Measurements from ENCODE around the gene LENG8. TPM values are rescaled to one million over a fixed set of nuclear protein-coding genes. Genes with fewer than 3 reads are reported as not detected.

Gene LENG8
- total RNA-seq (2022) (256 and 267 TPM in 2 replicates), Bru-seq, nascent RNA (percentile 90 among the genes with signal in this experiment), BruChase-seq, experiment 1, labeled RNA remaining after a 6-hour chase (percentile 98 among the genes with signal in this experiment), BruChase-seq, experiment 2, labeled RNA remaining after a 2-hour chase (percentile 98 among the genes with signal in this experiment)
- long read RNA-seq, full-length matches to known transcripts, result 5 of 62 reads
- long read RNA-seq, partial matches to known transcripts, result 8 of 62 reads
- long read RNA-seq, other reads (novel, unspliced or antisense), result 49 of 62 reads

DNA sequence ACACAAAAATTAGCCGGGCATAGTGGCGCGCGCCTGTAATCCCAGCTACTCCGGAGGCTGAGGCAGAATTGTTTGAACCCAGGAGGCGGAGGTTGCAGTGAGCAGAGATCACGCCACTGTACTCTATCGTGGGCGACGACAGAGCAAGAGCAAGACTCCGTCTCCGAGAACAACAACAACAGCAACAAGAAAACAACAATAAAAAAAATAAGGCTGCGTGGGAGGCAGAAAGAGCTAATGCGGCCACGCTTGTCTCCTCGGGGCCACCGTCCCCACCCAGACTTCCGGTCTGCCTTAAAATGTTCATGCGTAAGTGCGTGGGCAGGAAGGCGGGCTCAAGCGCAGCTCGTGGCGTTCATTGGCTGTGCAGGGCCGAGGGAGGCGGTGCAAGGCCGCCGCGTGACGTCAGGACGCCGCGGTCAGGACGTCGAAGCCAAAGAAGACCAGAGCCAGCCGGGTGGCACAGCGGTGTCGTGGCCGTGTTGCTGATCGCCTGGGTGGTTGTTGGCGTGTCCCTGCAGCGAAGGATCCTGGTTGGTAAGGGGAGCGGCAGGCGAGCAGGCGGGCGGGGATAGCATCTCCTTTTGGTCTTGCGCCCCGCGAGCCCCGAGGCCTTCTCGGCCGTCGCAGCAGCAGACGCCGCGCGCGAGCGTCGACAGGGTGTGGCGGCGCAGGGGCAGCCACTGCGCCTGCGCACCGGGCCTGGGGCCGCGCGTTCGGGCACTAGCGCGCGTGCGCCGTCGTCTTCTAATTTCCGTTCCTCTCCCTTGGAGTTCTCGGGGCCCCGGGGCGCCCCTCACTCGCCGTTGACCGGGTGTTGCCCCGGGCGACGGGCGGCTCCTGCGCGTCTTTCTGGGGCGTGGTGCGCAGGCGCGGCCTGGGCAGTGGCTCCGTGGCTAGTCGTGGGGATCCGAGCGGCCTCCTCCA is at the start of gene LENG8:
LENG8 (plus strand) TSS at position 426 of the 927 bp plus-strand sequence. CDS start 2,146 bp downstream, outside the sequence.
- Mint-ChIP-seq H3K4me3 (ENCODE audit: low read depth, unreplicated experiment) (peak within 1 kb of the TSS; percentile 81), H3K27me3 (ENCODE audit: unreplicated experiment) (no peaks in the 10 kb centered on the region), H3K4me1 (ENCODE audit: low read depth, unreplicated experiment) (peaks cover 24% of the 10 kb centered on the region), H3K36me3 (ENCODE audit: insufficient read depth, unreplicated experiment) (peaks cover 91% of the 10 kb centered on the region), H3K27ac (ENCODE audit: unreplicated experiment) (peak within 1 kb of the TSS; percentile 92), H3K9me3 (ENCODE audit: low read depth, unreplicated experiment) (no peaks in the 10 kb centered on the region)
- intact Hi-C loops (cut with micrococcal nuclease; ENCODE audit: unreplicated experiment), result loop anchor here (2.0 kb wide), 2 partner anchors 14 to 18 kb away; partner anchors contain the start of gene LENG9
- TF ChIP-seq, protein P1, sequence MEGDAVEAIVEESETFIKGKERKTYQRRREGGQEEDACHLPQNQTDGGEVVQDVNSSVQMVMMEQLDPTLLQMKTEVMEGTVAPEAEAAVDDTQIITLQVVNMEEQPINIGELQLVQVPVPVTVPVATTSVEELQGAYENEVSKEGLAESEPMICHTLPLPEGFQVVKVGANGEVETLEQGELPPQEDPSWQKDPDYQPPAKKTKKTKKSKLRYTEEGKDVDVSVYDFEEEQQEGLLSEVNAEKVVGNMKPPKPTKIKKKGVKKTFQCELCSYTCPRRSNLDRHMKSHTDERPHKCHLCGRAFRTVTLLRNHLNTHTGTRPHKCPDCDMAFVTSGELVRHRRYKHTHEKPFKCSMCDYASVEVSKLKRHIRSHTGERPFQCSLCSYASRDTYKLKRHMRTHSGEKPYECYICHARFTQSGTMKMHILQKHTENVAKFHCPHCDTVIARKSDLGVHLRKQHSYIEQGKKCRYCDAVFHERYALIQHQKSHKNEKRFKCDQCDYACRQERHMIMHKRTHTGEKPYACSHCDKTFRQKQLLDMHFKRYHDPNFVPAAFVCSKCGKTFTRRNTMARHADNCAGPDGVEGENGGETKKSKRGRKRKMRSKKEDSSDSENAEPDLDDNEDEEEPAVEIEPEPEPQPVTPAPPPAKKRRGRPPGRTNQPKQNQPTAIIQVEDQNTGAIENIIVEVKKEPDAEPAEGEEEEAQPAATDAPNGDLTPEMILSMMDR (IDR thresholded peaks at IDR 0.05; ENCODE audit: unreplicated experiment), result no peak
- peak; percentile 98 for DNase-seq
- CTCF ChIA-PET, result interaction anchor here (1.2 to 1.8 kb wide), 5 partner anchors 14 to 58 kb away, joined by 5 to 14 read pairs (median 7); partner anchors contain the start of gene LENG9
- no TSS peak for BruUV-seq (replicated peaks)

DNA sequence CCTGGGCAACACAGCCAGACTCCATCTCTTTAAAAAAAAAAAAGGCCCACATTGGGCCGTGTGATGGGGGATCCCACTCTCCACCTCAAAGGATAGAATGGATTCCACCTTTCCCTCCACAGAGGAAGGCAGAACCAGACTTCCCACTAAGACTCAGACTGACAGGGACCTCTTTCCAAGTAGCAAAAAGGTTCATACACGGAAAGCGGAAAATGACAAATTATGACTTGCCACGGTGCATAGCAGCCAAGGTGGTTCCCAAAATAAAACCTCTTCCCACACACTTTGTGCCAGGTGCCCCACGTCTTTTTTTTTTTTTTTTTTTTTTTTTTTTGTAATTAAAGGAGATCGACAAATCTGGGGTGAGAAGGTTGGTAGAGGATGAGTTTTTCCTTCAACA is 48.1 kb upstream of the LENG8 start:
- no peak for DNase-seq
- CTCF ChIA-PET, result interaction anchor here (2.4 kb wide), 1 partner anchor 19 kb away, joined by 11 read pairs; no protein-coding TSS in a partner anchor
- intact Hi-C loops (cut with micrococcal nuclease; ENCODE audit: unreplicated experiment), result no loop called here
- Mint-ChIP-seq H3K27me3 (ENCODE audit: unreplicated experiment) (peaks cover 17% of the 10 kb centered on the region), H3K36me3 (ENCODE audit: insufficient read depth, unreplicated experiment) (no peaks in the 10 kb centered on the region), H3K27ac (ENCODE audit: unreplicated experiment) (no peak overlapping the region), H3K4me1 (ENCODE audit: low read depth, unreplicated experiment) (peaks cover 8% of the 10 kb centered on the region), H3K4me3 (ENCODE audit: low read depth, unreplicated experiment) (no peak overlapping the region), H3K9me3 (ENCODE audit: low read depth, unreplicated experiment) (no peaks in the 10 kb centered on the region)
- BruUV-seq (replicated peaks), result no TSS peak
- TF ChIP-seq, protein P1 (IDR thresholded peaks at IDR 0.05; ENCODE audit: unreplicated experiment), result no peak

DNA sequence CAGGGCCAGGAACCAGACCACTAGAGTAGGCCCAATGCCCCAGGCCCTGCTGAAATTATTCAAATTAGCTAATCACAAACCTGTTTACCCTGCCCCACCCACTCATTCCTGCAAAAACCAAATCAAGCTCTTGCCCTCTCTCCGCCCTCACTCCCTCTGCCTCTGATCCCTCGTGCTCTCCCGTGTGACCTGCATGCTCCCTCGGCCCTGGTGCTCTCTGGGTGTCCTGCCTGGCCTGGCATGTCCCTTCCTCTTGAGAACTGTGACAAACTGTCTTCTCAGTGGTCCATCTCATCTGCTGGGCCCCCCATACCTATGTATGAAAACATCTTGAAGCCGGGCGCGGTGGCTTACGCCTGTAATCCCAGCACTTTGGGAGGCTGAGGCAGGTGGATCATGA is 45.9 kb upstream of the LENG8 start:
- BruUV-seq (replicated peaks), result no TSS peak
- H3K4me3 Mint-ChIP-seq (ENCODE audit: low read depth, unreplicated experiment), result no peak overlapping the region
- H3K27me3 Mint-ChIP-seq (ENCODE audit: unreplicated experiment), result peaks cover 25% of the 10 kb centered on the region
- CTCF ChIA-PET, result no interaction called here
- H3K27ac Mint-ChIP-seq (ENCODE audit: unreplicated experiment), result no peak overlapping the region
- H3K9me3 Mint-ChIP-seq (ENCODE audit: low read depth, unreplicated experiment), result no peaks in the 10 kb centered on the region
- TF ChIP-seq, protein P1 (IDR thresholded peaks at IDR 0.05; ENCODE audit: unreplicated experiment), result no peak
- DNase-seq, result no peak
- intact Hi-C loops (cut with micrococcal nuclease; ENCODE audit: unreplicated experiment), result no loop called here
- no peaks in the 10 kb centered on the region for H3K36me3 Mint-ChIP-seq (ENCODE audit: insufficient read depth, unreplicated experiment)
- peaks cover 8% of the 10 kb centered on the region for H3K4me1 Mint-ChIP-seq (ENCODE audit: low read depth, unreplicated experiment)

DNA sequence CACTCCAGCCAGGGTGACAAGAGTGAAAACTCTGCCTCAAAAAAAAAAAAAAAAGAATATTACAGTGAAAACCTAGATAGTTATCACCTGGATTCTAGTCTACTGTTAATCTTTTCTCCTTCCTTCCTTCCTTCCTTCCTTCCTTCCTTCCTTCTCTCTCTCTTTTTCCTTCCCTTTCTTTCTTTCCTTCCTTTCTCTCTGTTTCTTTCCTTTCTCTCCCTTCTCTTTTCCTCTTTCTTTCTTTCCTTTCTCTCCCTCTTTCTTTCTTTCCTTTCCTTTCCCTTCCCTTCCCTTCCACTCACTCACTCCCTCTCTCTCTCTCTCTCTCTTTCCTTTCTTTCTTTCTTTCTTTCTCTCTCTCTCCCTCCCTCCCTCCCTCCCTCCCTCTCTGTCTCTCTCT is 43.4 kb upstream of the LENG8 start:
- TF ChIP-seq, protein P1 (IDR thresholded peaks at IDR 0.05; ENCODE audit: unreplicated experiment), result no peak
- no peak for DNase-seq
- no peak overlapping the region for H3K4me3 Mint-ChIP-seq (ENCODE audit: low read depth, unreplicated experiment)
- intact Hi-C loops (cut with micrococcal nuclease; ENCODE audit: unreplicated experiment), result no loop called here
- CTCF ChIA-PET, result no interaction called here
- H3K9me3 Mint-ChIP-seq (ENCODE audit: low read depth, unreplicated experiment), result peaks cover 2% of the 10 kb centered on the region
- peaks cover 41% of the 10 kb centered on the region for H3K27me3 Mint-ChIP-seq (ENCODE audit: unreplicated experiment)
- no peaks in the 10 kb centered on the region for H3K36me3 Mint-ChIP-seq (ENCODE audit: insufficient read depth, unreplicated experiment)
- H3K27ac Mint-ChIP-seq (ENCODE audit: unreplicated experiment), result no peak overlapping the region
- BruUV-seq (replicated peaks), result no TSS peak
- H3K4me1 Mint-ChIP-seq (ENCODE audit: low read depth, unreplicated experiment), result no peaks in the 10 kb centered on the region

Data from Calu3 (cell line).